Non-pigmented ciliary epithelial cell (primary cell): Measurements from ENCODE around the gene ZNF683.
"Not testable (repeated sequence)": the region's sequence is repeated elsewhere in the genome, so short reads cannot be mapped to it uniquely, and the experiment has no call there.

ENCODE experiments used
- DNase-seq: peaks from one replicate; pipeline ENCODE4 v3.0.0-alpha.2; 2010; ENCODE audit warnings: low read depth

Gene ZNF683

DNA sequence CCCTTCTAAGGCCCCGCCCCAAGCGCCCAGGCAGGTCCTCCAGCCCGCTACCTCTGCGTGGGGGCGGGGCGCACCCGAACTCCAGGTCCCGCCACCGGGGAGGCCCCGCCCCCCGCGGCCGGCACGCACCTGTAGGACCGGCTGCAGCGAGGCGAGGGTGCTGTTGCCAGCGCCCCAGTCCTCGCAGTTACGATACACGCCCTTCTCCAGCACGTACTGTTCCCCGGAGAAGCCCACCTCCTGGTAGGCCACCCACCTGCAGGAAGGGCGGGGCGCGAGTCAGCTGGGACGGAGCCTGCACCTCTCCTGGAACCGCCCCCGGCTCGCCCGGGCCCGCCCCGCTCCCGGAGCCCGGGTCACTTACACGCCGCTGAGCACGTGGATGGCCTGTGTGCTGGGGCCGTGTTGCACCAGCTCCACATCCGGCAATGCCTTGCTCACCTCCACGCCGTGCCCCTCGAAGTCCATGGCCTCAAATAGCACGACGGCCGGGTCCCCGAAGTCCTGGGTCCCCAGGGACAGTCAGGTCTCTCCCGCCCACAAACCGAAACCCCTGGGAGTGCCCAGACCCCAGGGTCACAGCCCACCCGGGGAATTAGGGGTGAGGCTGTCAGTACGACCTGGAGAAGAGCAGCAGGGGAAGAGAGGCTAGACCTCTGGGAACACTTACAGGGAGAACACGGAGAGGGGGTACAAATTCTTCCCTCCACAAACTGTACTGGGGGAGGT lies 35.9 kb downstream of the ZNF683 start:
- DNase-seq = no peak

DNA sequence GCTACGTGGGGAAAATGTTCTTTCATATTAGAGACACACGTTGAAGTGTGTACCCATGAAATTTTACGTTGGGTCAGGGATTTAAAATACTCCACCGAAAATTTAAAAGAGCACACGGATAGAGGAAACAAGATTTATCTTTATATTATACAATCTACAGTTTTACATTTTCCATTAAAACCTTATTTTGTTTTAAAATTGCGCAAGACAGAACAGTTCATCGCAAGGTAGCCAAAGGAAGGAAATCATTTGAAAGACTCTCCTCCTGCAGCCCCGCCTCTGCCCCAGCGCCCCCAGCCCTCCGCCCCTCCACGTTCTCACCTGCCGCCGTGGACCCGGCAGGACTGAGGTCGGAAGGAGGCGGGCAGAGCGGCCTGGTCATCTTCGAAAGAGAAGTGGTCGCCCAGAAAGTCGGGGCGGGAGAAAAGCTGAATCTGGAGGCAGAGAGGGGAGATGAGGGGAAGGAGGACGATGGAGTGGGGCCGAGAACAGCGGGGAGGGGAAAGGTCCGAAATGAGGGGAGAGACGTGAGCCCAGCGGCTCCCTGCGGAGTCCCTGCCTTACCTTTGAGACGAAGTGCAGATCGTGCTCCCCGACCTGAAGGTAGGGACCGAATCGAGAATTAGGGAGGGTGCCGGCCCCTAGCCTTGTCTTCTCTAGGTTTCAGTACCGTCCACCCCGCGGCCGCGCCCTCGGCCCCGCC lies 36.6 kb downstream of the ZNF683 start:
- DNase-seq = no peak

DNA sequence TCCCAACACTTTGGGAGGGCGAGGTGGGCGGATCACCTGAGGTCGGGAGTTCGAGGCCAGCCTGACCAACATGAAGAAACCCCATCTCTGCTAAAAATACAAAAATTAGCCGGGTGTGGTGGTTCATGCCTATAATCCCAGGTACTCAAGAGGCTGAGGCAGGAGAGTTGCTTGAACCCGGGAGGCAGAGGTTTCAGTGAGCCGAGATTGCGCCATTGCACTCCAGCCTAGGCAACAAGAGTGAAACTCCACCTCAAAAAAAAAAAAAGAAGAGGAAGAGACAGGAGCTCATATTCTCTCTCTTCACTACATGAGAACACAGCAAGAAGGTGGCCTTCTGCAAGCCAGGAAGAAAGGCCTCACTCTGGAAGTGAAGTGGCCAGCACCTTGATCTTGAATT lies 39.2 kb downstream of the ZNF683 start:
- DNase-seq = not testable (repeated sequence)

DNA sequence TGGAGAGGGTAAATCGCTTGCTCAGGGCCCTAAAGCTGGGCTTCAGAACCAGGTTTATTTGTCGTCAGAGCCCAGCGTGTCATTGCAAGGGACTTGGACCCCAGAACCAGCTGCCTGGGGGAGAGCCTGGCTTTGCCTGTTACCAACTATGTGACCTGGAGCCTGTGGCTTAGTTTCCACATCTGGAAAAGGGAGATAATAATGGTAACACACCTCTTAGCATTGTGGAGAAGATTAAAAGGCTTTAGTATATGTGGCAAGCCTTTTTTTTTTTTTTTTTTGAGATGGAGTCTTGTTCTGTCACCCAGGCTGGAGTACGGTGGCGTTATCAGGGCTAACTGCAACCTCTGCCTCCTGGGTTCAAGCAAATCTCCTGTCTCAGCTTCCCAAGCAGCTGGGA lies 42.3 kb downstream of the ZNF683 start:
- DNase-seq = no peak

DNA sequence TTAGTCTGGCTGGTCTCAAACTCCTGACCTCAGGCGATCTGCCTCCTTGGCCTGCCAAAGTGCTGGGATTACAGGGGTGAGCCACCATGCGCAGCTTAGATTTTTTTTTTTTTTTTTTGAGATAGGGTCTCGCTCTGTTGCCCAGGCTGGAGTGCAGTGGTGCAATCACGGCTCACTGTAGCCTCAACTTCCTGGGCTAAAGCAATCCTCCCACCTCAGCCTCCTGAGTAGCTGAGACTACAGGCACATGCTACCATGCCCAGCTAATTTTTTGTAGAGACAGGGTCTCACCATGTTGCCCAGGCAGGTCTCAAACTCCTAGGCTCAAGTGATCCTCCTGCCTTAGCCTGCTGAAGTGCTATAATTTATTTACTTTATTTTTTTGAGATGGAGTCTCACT lies 43.2 kb downstream of the ZNF683 start:
- not testable (repeated sequence) for DNase-seq

DNA sequence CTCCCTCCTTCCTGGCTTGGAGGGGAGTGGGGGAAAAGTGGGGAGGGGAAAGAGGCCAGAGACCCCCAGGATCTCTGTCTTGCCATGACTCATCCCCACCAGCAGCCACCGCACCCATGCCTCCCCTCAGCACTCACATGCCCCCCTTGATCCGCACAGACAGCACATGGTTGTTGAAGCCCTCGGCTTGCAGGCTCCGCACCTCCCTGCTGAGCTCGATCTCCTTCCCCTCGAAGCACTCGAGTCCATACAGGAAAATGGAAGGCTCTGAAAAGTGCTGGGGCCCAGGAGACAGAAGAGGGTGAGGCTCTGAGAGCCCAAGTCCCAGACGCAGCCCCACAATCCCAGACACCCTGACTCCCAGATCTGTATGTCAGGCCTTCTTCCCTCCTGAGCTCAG lies 44.0 kb downstream of the ZNF683 start:
- DNase-seq = no peak

DNA sequence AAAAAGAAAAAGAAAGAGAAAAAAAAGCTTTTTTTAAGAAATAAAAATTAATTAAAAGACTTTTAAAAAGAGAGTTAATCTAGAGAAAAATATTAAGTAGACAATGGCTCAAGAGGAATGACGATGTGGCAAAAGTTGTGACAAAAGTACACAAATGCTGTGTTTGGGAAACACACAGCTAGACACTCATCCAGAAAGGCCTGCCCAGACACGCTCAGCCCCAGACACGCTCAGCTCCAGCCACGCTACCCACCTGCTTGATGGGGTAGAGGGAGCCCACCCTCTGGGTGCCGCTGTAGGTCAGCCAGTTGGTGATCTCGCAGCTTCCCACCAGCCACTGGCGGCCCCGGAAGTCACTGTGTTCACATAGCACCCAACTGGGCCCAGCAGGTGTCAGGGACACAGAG lies 44.6 kb downstream of the ZNF683 start:
- DNase-seq = no peak

DNA sequence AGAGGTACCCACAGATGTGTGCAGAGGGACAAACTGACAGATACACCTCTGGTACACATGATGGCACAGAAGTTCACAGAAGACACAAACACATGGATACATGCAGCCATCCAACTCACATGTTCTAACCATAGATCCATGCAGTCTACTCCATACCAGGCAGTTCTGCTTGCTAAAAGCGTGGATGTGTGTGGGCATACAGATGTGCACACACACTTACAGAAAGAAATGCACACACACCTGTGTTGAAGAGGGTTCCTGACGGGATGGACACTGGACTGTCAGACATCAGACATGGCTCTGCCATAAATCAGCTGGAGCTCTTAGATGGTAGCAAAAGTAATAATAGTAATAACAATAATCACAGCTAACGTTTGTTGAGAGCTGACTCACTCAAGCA lies 48.0 kb downstream of the ZNF683 start:
- no peak for DNase-seq

DNA sequence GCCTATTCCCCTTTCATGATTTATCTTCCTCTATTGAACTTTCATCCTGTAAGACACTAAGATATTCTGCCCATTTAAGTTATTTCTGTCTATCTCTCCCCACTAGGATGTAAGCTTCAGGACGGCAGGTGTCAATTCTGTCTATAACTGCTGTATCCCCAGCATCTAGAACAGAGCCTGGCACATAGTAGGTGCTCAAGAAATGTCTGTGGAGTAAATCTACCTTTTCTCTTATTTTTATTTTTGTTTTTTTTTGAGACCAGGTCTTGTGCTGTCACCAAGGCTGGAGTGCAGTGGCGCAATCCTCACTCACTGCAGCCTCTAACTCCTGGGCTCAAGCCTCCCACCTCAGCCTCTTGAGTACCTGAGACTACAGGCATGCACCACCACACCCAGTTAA lies 49.2 kb downstream of the ZNF683 start:
- no peak for DNase-seq

DNA sequence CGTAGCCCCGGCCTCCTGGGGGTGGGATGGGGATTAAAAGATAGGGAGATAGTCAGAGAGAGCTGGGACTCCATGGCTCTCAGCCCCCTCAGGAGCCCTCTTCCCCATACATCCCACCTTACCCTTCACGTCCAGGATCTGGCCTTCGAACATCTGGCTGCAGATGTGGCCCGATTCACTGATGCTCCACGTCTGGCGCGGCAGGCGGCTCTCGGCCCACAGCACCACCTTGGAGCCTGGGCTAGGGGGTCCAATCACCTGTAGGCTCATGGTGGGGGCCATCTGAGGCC lies 50.6 kb downstream of the ZNF683 start:
- DNase-seq = no peak

DNA sequence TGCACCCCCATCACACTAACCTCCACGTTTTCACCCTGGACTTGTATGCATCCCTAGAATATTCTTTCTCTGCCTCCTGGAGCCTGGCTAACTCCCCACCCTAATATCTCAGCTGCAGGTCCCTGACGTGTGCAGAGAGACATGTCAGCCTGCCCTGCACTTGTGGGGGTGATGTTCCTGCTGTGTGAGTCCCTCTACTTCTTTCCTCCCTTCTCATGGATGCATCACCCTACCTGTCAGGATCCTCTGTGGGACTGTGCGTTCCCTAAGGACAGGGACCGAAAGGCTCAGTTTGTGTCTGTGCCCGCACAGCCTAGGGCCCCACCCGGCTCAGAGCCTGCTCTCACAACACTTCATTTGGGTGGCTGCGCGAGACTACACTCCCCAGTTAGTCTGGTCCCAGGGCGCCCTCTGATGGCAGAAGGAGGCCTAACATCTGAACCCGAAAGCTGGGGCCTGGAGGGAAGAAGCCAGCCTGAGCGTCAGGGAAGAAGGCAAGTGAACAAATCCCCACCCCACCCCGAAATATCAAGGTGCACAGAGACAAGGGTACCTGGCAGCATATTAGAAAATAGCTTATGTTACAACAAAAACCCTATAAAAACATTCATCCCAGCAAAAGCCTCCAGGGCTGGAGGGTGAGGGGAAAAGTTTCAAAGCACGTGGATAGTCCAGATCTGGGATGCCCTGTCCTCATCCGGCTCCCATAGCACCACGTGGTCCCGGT lies 51.1 kb downstream of the ZNF683 start:
- peak; percentile 43 for DNase-seq

DNA sequence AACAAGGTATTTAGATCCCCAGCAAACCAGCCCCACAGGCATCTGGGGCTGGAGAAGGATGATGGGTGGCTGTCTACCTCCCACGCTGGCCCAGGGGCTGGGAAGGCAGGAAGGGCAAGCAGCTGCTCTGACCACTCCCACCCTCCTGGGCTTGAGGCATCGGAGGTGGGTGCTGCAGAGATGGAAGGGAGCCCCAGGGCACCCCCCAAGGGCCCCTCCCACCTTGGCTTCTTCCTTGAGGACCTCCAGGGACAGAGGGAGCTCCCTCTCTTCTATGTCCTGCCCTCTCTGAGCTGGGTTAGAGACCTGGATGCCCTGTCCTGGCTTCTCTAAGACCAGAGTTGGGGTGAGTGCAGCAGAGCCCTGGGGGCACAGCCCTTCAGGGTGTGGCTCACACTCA lies 51.7 kb downstream of the ZNF683 start:
- DNase-seq = no peak

DNA sequence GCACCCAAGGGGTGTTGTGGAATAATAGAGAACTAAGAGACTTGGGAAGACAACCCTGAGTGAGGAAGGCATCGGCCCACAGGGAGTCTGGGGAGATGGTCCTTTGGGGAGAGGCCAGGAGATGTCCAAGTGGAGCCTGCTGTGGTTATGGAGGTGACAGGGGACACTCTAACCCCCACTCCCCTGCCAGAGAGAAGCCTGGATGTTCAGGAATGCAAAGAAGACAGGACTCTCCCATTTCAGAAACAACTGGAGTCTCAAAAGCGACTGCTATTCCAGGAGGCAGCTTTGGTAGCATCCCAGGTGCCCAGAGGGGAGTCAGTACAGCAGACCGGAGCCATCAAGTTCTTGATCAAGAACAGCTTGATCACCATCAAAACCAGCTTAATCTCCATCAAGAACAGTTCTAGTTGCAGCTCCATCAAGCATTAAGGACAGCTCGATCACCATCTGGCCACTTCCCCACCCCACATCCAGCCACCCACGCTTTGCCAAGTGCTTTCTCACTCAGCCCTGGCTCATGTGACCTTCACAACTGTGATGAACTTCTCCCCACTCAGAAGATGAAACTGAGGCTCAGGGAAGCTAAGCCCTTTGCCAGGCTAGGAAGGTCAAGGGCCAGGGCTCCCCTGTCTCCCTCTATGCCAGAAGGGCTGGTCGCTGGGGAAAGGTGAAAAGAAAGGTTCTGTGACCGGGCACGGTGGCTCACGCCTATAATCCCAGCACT lies 54.0 kb downstream of the ZNF683 start:
- DNase-seq = no peak

DNA sequence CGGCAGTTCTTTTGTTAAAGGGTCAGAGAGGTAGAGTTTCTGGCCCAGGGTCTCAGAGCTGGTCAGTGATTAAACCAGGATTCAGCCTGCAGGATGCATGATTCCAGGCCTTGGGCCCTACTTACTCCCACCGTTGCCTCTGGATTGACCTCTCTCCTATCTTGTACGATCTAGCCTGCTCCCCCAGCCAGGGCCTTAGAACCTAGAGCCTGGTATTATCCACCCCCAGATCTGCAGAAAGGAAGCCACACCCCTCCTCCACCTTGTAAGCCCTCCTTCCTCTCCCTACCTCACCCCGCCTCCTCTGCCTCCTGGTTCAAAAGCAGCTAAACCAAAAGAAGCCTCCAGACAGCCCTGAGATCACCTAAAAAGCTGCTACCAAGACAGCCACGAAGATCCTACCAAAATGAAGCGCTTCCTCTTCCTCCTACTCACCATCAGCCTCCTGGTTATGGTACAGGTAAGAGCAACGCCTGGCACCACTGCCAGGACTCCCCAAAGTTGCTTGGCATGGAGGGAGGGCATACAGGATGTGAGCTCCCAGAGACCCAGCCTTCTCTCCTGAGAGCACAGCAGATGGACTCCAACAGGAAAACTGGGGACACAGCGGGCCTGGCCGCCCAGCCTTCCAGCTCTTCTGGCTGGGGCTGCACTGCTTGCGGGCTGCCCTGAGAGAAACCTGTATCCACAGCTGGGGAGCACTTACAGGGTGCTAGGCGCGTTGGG lies 54.8 kb downstream of the ZNF683 start, which contains the start of gene CD52:
CD52 (plus strand) TSS at position 347 of the 726 bp plus-strand sequence; CDS start at position 407, 60 bp downstream.
- DNase-seq = no peak

DNA sequence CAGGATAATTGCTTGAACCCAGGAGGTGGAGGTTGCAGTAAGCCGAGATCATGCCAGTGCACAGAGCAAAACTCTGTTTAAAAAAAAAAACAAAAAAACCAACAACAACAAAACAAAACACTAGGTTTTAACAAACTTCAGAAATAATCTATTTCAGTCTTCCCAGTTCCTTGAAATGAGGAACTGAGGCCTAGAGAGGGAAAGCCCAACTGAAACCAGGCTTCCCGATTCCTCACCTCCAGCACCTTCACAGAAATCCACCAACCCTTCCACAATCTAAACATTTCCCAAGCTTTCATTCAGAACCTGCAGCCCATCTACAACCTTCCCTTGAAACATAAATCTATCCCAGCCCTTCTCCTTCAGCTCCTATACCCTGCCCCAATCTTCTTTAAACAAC lies 55.4 kb downstream of the ZNF683 start:
- no peak for DNase-seq

DNA sequence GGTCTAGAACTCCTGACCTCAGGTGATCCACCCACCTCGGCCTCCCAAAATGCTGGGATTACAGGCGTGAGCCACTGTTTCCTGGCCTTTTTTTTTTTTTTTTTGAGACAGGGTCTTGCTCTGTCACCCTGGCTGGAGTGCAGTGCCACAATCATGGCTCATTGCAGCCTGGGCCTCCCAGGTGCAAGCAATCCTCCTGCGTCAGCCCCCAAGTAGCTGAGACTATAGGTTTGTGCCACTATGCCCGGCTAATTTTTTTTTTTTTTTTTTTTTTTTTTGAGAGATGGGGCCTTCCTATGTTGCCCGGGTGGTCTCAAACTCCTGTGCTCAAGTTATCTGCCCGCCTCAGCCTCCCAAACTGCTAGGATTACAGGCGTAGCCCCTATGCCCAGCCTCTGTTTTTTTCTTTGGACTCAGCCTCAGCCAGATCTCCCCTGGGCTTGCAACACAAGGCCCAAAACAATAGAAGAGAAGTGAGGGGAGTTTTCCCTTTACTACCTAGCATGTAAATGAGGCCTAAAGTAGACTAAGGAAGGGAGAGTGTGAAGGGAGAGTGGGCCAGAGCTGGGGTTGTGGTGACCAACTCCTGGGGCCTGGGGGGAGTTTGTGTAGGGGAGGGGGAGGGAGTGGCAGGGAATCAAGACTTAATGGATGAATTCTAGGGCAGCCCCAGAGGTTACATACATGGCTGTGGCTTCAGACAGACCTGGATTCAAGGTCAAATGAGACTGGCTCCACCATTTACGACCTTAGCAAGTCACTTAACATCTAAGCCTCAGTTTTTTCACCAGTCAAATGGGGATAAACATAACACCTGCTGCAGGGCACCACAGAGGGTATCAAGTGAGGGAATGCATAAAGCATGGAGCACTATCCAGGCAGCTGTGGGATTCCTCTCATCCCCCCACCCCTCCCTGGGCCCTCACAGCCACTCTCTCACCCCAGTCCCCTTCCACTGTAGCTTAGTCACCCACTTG lies 56.4 kb downstream of the ZNF683 start:
- no peak for DNase-seq

DNA sequence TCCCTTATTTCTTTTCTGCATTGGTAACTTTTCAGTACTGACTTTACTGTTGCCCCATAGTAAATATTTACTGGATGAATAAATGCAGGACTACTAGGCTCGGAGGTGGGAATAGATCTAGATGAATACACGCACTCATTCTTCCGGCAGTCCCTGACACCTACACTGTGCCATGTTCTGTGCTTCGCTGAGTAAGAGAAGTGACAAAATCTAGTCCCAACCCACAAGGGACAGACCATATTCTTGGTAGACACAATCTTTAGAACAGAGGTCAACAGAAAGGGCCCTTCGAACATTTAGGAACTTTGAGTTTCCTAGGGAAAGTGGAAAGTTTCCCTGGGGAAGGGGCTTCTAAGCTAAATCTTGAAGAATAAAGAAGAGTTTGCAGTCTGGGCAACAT lies 58.0 kb downstream of the ZNF683 start:
- no peak for DNase-seq
